ENCODE results near the gene MYMK.
A peak's percentile ranks its signal among the peaks of the same experiment; 100 is the strongest.

DNA sequence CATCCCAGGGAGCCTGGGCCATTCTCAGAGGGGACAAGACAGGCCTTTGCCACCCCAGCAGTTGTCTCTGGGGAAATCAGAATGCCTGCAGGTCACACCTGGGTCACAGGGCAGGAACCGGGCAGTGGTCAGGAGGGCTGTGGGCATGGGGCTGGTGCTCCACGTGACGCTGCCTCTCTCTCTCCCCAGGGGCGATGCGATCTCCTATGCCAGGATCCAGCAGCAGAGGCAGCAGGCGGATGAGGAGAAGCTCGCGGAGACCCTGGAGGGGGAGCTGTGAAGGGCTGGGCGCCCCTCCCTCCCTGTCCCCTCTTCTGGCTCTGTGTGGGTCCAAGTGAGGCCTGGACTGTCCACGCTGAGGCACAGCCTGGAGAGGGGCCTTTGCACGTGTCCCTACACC lies 56.4 kb downstream of the MYMK start:
- TF ChIP-seq POLR2AphosphoS5 (IDR thresholded peaks at IDR 0.05) (peak in 2 of 3 donors; percentile 1 to 8), POLR2A (IDR thresholded peaks at IDR 0.05) (no peak)

Measured in spleen (tissue), 3 donors.